GDM1 (cell line): ENCODE data around the gene FBXL7.

Source experiments
- DNase-seq: peaks from one replicate; lab custom pipeline; 2025; lab: John Stamatoyannopoulos, UW

The FBXL7 gene

DNA sequence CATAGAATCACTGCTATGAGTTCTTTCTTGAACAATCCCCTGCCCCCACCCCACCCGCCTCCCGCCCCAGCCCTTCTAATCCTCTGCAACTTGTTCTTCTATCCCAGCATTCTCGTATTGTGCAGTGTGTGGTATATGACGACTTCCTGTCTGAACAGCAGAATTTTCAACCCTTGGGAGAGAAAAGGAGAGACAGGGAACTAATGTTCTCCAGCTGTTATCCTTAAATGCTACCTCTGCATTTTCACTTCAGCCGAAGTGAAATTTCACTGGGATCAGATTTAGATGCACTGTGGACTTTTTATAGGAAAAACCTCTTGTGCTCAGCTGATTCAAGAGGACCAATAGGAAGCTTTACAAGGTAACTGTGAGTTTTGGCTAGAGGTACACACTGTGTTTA is 2.2 kb downstream of the FBXL7 start:
- DNase-seq, result no peak

DNA sequence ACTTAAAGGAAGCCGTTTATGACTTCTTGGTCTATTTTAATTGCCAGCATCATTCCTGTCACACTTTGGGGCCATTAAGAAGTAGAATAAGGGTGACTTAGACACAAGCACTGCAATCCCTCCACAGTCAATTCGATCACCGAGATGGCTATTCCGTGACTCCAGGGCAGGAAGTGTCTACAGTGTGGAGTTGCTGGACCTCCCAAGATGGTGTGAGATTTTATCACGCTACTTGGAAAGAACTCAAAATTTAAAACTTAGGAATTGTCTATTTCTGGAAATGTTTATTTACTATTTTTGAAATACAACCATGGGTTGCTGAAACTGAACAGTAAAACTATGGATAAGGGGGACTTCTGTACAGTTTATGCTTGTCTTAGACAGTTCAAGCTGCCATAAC is 6.2 kb downstream of the FBXL7 start:
- no peak for DNase-seq

DNA sequence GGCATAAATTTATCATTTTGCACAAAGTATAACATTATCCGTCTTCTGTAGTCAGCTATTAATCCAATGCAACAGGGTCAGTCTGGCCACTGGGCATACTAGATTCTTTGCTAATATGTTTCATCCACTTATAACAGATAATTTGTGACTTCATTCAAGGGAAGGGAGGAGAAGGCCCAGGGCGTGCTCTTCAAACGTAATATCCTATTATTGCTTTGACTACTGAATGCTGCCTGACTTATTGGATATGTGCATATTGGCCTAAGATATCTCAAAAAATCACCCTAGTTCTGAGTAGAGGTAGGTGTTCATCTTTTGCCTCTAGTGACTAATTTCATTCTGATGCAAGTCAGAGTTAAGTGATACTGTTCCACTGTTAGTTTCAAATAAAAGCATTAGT is 6.9 kb downstream of the FBXL7 start:
- no peak for DNase-seq

DNA sequence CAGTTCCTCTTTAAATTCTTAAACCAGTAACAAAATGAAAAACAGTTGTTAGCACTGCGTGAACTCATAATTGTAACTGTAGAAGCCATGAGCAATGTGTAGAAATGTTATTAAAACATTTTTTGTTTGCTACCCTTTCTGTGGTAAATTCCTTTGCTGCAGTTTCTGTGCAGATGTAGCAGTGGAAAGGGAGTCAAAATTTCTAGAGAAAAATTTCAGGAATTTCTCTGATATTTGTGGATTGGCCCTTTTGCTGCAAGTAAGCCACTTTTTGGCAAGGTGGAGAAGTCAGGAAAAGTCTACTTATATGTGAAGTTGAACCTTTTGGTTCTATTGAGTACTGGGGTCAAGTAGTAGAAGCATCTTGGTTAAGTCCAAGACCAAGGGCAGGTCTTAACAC is 10.1 kb downstream of the FBXL7 start:
- no peak for DNase-seq

DNA sequence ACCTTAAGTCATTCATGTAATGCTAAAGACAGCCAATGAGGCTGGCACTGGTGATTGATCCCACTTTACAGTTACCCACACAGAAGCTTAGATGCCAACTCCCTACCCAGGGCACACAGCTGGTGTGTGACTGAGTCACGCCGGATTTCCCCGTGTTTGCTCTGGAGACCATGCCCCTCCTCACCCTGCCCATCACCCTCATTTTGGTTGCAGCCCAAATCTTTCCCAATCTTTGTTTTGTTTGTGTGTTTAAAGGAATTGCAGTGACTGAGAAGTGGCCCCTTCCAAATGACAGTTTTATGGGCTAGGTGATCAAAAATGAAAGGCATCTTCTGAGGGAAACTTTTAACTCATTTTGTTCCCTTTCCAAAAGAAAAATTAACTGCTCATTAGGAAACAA is 10.9 kb downstream of the FBXL7 start:
- no peak for DNase-seq

DNA sequence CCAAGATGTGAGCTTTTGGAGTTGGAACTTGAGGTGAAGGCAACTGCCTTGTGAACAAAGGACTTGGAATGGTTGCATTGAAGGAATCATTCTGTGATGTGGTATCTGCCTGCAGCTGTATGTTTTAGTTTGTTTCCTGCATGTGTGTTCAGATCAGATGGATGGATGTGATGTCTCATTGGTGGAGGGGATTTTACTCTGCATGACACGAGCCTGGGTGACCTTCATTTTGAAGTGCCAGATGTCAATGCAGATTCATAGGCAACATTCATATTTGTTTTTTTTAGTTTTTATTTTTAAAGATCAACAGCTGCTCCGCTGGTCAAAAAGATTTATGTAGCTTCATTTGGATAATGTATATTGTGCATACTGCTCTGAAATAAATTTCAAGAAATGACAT is 13.5 kb downstream of the FBXL7 start:
- DNase-seq, result no peak

DNA sequence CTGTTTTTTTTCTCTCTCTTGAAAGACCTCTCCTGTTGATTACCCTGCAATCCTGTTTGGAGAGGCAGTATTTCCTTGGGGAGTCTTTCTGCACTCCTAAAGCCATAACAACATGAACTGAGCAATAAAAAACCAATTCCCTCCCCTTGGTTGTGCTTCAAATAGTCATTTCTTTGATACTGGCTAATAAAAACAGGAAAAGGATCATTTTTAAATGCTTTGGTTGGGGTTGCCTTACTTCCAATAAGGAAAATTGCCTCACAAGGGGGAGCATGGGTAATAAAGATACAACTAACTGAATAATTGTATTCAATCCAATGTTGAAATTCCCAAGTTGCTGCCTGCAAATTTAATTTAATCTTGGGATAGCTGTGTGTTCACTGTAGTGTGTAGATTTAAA is 13.9 kb downstream of the FBXL7 start:
- DNase-seq, result no peak

DNA sequence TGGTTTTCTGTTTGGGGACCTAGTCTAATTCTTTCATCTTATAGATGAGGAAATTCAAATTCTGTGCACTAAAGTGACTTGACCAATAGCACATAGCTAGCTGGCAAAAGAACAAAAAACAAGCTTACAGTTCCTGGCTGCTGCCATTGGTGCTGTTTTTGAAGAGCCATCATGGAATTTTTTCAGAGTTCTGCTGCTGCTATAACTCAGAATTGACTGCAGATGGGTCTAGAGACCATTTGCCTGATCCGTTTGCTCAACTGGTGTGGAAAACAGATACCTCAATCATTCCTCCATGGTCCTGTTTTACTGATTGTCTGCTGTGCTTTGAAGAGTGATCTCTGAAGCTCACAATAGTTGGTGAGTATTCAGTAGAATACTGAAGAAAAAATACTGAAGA is 15.2 kb downstream of the FBXL7 start:
- no peak for DNase-seq

DNA sequence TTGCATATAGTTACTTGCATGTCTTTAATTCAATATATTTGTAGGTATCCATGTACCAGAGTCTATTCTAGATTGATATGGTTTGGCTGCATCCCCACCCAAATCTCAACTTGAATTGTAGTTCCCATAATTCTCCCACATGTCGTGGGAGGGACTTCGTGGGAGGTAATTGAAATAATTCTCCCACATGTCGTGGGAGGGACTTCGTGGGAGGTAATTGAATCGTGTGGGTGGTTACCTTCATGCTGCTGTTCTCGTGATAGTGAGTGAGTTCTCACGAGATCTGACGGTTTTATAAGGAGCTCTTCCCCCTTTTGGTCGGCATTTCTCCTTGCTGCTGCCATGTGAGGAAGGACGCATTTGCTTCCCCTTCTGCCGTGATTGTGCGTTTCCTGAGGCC is 16.5 kb downstream of the FBXL7 start:
- no peak for DNase-seq

DNA sequence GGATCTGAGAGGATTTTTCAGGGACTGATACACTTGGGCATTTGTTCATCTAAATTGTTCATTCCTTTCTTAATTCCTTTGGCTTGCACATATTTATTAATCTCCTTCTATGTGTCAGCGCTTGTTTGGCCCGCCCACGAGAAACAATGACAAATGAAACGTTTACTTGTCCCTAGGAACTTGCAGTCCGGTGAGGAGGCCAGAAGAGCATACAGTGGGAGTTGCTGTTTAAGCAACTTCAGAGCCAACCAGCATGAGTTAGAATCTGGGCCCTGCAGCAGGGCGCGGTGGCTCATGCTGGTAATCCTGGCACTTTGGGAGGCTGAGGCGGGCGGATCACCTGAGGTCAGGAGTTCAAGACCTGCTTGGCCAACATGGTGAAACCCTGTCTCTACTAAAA is 18.8 kb downstream of the FBXL7 start:
- DNase-seq, result no peak

DNA sequence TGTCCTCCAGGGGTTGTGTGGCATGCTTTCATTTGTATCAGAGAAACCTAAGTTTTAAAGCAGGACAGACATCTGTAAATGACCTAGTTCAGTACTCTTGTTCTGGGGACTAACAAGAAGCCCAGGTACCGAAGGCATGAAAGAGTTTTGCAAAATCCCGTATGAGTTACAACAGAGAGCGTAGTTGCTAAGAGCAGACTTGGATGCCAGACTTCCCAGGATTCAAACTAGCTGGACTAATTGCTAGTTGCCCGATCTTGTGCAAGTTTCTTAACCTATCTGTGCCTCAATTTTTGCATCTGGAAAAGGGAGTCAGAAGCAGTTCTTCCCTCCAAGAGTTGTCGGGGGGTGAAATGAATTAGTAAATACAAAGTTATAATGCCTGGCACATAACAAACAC is 20.9 kb downstream of the FBXL7 start:
- DNase-seq, result no peak

DNA sequence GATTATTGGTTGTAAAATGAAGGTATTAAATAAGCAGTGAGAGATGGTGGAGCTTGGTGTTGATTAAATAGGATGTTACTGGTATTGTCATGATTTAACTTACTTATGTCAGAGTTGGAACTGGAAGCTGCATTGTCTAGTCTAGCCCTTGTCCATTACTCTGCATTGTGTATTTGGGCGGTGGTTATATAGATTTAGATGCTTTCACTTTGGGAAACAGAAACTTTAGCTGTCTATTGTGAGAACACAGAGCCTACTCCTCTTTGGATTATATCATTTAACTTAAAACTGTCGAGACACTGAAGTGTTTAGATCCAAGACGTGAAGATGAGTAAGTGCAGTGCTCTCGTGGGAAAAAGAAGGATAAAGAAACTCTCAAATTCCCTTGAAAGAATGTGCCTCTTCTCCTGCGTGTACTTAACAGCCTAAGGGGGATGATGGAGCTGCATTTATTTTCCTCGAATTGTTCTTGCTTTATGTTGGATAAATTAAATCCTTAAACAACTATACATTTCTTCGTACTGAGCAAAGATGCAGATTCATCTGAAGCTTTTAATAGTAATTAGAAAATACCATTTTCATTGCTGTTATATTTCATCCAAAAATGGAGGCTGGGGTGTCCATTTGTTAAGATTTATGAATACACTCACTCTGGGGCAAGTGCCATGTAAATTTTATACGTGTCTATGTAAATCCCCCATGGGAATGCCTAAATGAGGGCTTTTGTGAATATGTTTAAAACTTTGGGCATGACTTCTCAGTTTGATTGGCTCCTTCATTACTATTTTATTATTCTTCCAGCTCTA is 21.6 kb downstream of the FBXL7 start:
- DNase-seq, result no peak

DNA sequence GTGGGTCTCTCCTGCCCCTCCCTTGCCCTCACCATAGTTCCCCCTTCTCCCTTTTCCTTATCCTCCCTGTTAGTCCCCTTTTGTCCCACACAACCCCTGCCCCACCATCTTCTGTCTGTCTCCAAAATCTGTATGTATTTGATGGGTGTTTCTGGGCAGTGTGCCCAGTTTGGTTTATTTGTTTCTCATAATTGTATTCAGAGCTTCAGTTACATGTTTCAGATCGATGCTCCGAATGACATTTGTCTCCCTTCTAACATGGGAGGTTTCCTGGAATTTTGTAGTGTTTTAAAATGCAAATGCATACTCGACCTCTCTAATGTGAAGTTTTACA is 22.2 kb downstream of the FBXL7 start:
- no peak for DNase-seq

DNA sequence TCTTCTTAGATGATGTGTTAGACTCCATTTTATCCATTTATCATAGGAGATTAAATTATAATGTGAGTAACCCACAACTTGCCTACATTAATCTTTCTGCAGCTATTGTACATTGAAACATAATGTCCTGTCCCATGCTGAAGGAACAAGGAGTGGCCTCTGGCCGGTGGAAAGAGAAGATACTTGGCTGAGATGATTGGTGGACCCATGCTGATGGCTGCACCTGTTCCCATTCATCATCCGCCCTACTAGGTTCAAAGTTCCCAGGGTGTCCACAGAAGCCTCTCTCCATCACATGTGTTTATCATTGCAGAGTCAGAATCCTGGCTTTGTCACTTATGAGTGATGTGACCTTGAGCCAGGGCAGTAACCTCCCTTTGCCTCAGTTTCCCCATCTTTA is 24.7 kb downstream of the FBXL7 start:
- DNase-seq, result no peak

DNA sequence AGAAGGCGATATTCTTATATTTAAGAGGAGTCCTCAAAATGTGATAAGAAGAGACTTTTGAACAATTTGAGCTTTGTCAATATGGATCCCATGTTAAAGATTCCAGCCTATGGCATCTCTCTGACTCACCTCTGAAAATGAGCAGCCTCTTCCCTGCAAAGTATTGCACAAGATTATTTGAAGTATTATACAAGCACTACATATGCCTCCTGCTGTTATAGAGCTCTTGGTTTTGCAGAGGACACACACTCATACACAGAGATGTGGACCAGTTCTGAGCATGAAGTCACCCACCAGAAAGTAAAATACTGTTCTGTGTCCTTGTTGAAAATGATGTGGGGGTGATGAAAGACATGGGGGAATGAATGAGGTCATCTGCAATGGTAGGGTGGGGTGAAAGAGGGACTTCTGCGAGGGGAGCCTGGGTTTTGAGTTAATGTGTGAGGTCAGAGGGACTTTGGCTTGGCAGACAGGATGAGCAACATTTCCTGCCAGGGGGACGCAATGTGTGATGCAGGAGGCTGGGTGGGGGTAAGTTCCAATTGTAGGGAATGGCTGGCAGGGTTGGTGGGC is 25.8 kb downstream of the FBXL7 start:
- DNase-seq, result no peak

DNA sequence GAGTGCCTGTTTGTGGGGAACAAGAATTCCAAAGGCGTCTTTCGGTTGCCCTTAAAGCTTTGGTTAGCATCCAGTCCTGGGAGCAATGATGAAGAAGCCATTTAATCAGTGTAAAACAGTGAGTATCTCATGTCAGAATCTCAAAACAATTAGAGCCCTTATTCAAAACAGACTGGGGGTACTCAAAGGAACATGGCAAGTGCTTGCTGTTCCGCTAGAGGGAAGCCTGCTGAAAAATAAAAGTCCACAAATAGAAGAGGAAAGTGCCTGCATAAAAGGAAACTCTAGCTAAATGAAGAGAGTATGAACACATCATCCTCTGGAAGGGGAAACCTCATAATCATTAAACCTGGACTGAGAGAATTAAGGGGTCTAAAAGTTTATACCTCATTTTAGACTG is 26.4 kb downstream of the FBXL7 start:
- DNase-seq, result no peak

DNA sequence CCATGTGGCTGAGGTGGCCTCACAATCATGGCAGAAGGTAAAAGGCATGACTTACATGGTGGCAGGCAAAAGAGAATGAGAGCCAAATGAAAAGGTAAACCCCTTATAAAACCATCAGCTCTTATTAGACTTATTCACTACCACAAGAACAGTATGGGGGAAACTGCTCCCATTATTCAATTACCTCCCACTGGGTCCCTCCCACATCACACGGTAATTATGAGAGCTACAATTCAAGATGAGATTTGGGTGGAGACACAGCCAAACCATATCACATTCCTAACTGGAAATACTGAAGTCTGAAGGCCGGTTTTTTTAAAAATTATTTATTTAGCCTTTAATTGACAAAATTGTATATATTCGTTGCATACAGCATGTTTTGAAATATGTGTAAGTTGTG is 28.5 kb downstream of the FBXL7 start:
- no peak for DNase-seq

DNA sequence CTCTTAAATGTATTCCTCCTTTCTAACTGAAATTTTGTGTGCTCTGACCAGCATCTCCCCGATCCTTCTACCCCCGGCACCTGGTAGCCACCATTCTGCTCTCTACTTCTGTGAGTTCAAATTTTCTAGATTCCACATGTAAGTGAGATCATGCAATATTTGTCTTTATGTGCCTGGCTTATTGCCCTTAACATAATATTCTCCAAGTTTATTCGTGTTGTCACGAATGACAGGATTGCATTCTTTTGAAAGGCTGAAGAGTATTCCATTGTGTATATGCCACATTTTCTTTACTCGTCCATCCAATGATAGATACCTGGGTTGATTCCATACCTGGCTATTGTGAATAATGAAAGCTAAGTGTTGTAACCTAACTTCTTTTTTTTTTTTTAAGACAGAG is 29.0 kb downstream of the FBXL7 start:
- no peak for DNase-seq

DNA sequence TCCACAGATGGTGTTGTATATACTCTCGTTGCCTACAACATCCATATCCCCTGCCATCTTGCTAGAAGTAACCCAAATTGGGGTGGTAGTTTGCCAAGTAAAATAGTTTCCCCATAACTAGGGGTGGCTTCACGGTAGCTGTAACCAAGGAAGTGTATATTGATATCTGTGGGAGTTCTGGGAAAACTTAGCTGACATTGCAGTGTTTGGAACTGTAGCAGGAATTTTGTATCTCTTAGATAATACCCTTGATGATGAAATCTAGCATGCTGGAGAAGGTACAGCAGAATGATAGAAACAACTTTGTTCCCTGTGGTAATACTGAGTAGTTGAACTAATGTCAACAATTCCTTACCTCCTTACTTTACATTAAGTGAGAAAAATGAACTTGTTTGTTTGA is 29.8 kb downstream of the FBXL7 start:
- DNase-seq, result no peak

DNA sequence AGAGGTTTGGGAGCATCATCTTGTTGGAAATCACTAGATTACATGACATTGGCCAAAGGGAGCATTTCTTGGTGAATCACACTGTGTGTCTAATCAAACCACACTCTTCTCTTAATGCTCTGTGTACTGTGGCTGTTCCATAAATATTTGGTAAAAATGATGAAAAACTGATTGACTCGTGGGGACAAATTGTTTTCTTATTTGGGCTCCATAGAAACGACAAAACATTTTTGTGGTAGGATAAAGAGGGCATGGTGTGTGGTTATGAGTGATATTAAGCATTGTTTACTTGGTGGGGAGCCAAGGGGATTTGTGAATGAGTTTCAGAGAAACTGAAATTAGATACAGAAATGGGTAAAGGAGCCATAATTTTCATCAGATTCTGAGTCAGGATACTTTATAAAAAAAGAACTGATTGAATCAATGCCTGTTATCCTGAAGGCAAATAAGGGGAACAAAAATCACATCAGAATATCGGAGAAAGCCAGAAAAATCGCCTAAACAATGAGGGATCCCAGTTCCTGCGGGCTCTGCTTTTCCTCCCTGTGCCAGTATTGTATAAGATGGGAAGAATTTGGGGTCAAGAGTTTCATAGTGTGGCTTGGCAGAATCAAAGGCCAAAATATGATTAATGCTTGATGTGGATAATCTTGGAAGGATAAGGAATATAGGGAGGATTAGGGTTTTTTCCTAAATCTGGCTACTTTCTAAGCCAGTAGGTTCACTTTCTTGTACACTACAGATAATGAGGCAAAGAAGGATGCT is 33.3 kb downstream of the FBXL7 start:
- no peak for DNase-seq

DNA sequence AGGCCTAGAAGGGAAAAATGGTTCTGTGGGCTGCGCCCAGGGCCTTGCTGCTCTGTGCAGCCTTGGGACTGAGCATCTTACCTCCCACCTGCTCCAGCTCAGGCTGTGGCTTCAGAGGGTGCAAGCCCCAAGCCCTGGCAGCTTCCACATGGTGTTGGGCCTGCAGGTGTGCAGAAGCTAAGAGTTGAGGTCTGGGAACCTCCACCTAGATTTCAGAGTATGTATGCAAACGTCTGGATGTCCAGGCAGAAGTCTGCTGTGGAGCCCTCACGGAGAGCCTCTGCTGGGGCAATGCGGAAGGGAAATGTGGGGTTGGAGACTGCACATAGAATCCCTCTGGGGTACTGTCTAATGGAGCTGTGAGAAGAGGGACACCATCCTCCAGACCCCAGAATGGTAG is 36.0 kb downstream of the FBXL7 start:
- no peak for DNase-seq

DNA sequence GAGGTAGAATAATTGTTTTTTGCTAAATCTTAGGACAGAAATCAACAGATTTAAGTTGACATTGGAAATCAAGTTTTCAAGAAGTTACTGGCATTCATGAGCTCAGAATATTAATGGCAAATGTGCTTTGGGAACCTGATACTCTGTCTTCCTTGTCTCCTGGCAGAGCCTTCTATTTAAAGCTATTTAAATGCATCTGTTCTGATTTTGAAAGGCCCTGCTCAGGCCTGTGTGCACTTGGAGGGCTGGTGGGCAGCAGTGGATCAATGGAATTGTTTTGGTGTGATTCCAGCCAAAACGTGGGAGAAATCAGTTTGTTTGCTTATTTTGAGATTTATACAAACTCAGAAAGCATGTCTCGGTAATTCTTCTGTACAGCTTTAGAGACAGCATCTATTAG is 38.5 kb downstream of the FBXL7 start:
- DNase-seq, result no peak

DNA sequence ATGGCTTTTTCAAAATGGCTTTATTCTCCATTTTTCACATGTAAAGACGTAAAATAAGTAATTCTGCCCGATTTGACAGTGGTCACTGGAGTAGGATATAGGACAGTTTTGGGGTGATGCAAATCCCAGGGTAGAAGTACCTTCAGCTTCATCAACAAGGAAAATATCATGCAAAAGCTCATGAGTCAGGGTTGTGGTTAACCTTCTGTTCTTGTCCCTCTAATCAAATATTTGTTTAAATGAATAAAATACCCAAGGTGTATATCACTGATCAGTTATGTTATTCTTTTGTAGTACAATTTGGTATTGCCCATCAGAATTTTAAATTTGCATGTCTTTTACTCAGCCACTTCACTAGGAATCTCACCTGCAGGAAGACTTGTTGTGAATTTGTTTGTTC is 40.0 kb downstream of the FBXL7 start:
- no peak for DNase-seq

DNA sequence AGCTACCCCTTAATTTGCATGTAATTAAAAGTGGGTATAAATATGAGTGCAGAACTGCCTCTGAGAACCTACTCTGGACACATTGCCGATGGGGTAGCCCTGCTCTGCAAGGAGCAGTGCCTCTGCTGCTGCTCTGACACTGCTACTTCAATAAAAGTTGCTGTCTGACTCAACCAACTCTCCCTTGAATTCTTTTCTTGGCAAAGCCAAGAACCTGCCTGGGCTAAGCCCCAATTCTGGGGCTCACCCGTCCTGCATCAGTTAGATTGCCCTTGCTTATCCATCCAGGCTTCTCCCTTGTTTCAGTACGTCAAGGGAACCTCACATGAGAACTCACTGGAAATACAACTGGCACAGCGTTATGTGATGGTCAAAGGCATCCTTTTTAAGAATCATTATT is 44.1 kb downstream of the FBXL7 start:
- no peak for DNase-seq
